H1 (cell line): Measurements from ENCODE around the gene IDUA. TPM values are rescaled to one million over a fixed set of nuclear protein-coding genes. Genes with fewer than 3 reads are reported as not detected.

Source experiments
- CTCF ChIA-PET: fragments of 300-600 bp; sonication (Branson Sonifier 250); formaldehyde crosslinking; loops from one replicate; lab custom pipeline; 2021; ENCODE audit not compliant: partially characterized antibody; lab: Charles Lee
- POLR2A ChIA-PET: fragments of 300-600 bp; sonication (Branson Sonifier 250); formaldehyde crosslinking; loops from one replicate; lab custom pipeline; 2021; ENCODE audit warnings: inconsistent platforms; ENCODE audit not compliant: partially characterized antibody; lab: Charles Lee
- DNase-seq, 2 experiments: peaks; one replicate each; pipeline versions ENCODE4 v3.0.0 to v3.0.0-alpha.2; 2010 to 2022; ENCODE audit warnings: low spot score in 2 of 2, low read depth in 1 of 2, mixed read lengths in 1 of 2
- FAIRE-seq: peaks from 2 replicates; lab custom pipeline; 2011; peaks lifted over from hg19 to GRCh38; lab: Jason Lieb, UNC
- H2AFZ ChIP-seq: 2 replicates; pipeline ENCODE4 v1.8.1; 2012; ENCODE audit warnings: low read length, inconsistent platforms
- H2AK5ac ChIP-seq: 2 replicates; pipeline ENCODE4 v1.6.1; 2013; ENCODE audit warnings: low read depth, low read length
- H2BK120ac ChIP-seq: replicated peaks from 2 replicates; pipeline ENCODE3; 2013; ENCODE audit warnings: low read depth, low read length, inconsistent platforms
- H2BK12ac ChIP-seq: 2 replicates; pipeline ENCODE4 v1.6.1; 2013; ENCODE audit warnings: low read depth, low read length
- H2BK15ac ChIP-seq: 2 replicates; pipeline ENCODE4 v1.6.1; 2013; ENCODE audit warnings: low read length
- H2BK20ac ChIP-seq: 2 replicates; pipeline ENCODE4 v1.6.1; 2013; ENCODE audit warnings: low read length
- H2BK5ac ChIP-seq: 2 replicates; pipeline ENCODE4 v1.6.1; 2013; ENCODE audit warnings: low read depth, low read length
- H3K14ac ChIP-seq: 2 replicates; pipeline ENCODE4 v1.6.1; 2013; ENCODE audit warnings: inconsistent platforms; ENCODE audit not compliant: insufficient read length
- H3K18ac ChIP-seq: 2 replicates; pipeline ENCODE4 v1.6.1; 2013; ENCODE audit warnings: low read length; ENCODE audit errors: extremely low read depth
- H3K23ac ChIP-seq: 2 replicates; pipeline ENCODE4 v1.6.1; 2013; ENCODE audit warnings: inconsistent platforms; ENCODE audit not compliant: insufficient read length
- H3K23me2 ChIP-seq: 2 replicates; pipeline ENCODE4 v1.6.1; 2013; ENCODE audit warnings: low read depth, low read length
- H3K27ac ChIP-seq: 2 replicates; pipeline ENCODE4 v1.6.1; 2011; ENCODE audit warnings: low read depth, low read length, inconsistent platforms
- H3K27me3 ChIP-seq, 4 experiments: replicated peaks in 1 of 4; 1 replicate in 1 of 4; 2 replicates in 3 of 4; pipeline versions ENCODE4 v1.6.1 to v1.8.1; 2011 to 2013; ENCODE audit warnings: low read length in 3 of 4, mild to moderate bottlenecking in 3 of 4, inconsistent platforms in 2 of 4, mixed read lengths in 2 of 4, moderate library complexity in 1 of 4; ENCODE audit not compliant: control insufficient read depth in 3 of 4, insufficient read depth in 3 of 4; ENCODE audit errors: extremely low read depth in 1 of 4
- H3K36me3 ChIP-seq, 4 experiments: 2 replicates each; pipeline versions ENCODE4 v1.6.1 to v1.8.1; 2011 to 2013; ENCODE audit warnings: mild to moderate bottlenecking in 4 of 4, low read length in 3 of 4, moderate library complexity in 2 of 4, control low read depth in 1 of 4, inconsistent platforms in 1 of 4; ENCODE audit not compliant: insufficient read depth in 4 of 4, control insufficient read depth in 2 of 4
- H3K4ac ChIP-seq: replicated peaks from 2 replicates; pipeline ENCODE3; 2013; ENCODE audit warnings: low read length, low read depth, mixed read lengths, inconsistent platforms; ENCODE audit not compliant: insufficient read length
- H3K4me1 ChIP-seq, 4 experiments: replicated peaks in 1 of 4; 1 replicate in 1 of 4; 2 replicates in 3 of 4; pipeline versions ENCODE4 v1.6.1 to v1.8.1; 2011 to 2013; ENCODE audit warnings: low read length in 3 of 4, inconsistent platforms in 2 of 4, mixed read lengths in 1 of 4; ENCODE audit not compliant: insufficient read depth in 4 of 4, control insufficient read depth in 3 of 4
- H3K4me2 ChIP-seq, 2 experiments: 2 replicates each; pipeline versions ENCODE4 v1.6.1 to v1.8.1; 2011 to 2013; ENCODE audit warnings: low read depth in 2 of 2, low read length in 2 of 2, control low read depth in 1 of 2, inconsistent platforms in 1 of 2, mild to moderate bottlenecking in 1 of 2; ENCODE audit not compliant: insufficient read depth in 1 of 2
- H3K4me3 ChIP-seq, 4 experiments: fragments of 200-600, 300-600 bp in 1 of 4; sonication (generic), shearing (Covaris generic), sonication (Bioruptor Twin) in 1 of 4; 2 replicates each; pipeline versions ENCODE4 v1.5.1 to v1.8.1; 2011 to 2016; ENCODE audit warnings: low read length in 4 of 4, low read depth in 3 of 4, control low read depth in 2 of 4, inconsistent platforms in 2 of 4, mild to moderate bottlenecking in 2 of 4, mixed read lengths in 1 of 4, moderate library complexity in 1 of 4; ENCODE audit not compliant: insufficient read depth in 2 of 4; ENCODE audit errors: extremely low read depth in 1 of 4
- H3K56ac ChIP-seq: replicated peaks from 2 replicates; pipeline ENCODE3; 2013; ENCODE audit warnings: low read depth, mild to moderate bottlenecking, mixed read lengths, low read length, inconsistent platforms; ENCODE audit not compliant: insufficient read length
- H3K79me1 ChIP-seq: 2 replicates; pipeline ENCODE4 v1.6.1; 2013; ENCODE audit warnings: low read depth, low read length, control low read depth
- H3K79me2 ChIP-seq, 2 experiments: 2 replicates each; pipeline versions ENCODE4 v1.6.1 to v1.8.1; 2012 to 2013; ENCODE audit warnings: low read length in 2 of 2, mild to moderate bottlenecking in 2 of 2, inconsistent platforms in 1 of 2; ENCODE audit not compliant: insufficient read depth in 2 of 2, control insufficient read depth in 1 of 2
- H3K9ac ChIP-seq, 4 experiments: replicated peaks in 1 of 4; 1 replicate in 1 of 4; 2 replicates in 3 of 4; pipeline versions ENCODE4 v1.6.1 to v1.8.1; 2011 to 2013; ENCODE audit warnings: low read depth in 3 of 4, low read length in 3 of 4, control low read depth in 2 of 4, mild to moderate bottlenecking in 2 of 4, moderate library complexity in 2 of 4, inconsistent platforms in 1 of 4; ENCODE audit errors: extremely low read depth in 1 of 4
- H3K9me3 ChIP-seq, 2 experiments: 2 replicates each; pipeline versions ENCODE4 v1.6.1 to v1.8.1; 2012 to 2013; ENCODE audit warnings: mild to moderate bottlenecking in 2 of 2, moderate library complexity in 2 of 2, control low read depth in 1 of 2, inconsistent platforms in 1 of 2, low read depth in 1 of 2, low read length in 1 of 2, mixed read lengths in 1 of 2; ENCODE audit not compliant: insufficient read depth in 2 of 2
- H4K20me1 ChIP-seq, 2 experiments: replicated peaks in 1 of 2; 2 replicates each; pipeline versions ENCODE3 to v1.8.1; 2011 to 2013; ENCODE audit warnings: inconsistent platforms in 2 of 2, low read length in 2 of 2, mild to moderate bottlenecking in 1 of 2; ENCODE audit not compliant: insufficient read depth in 2 of 2, control insufficient read depth in 1 of 2
- H4K5ac ChIP-seq: 2 replicates; pipeline ENCODE4 v1.6.1; 2013; ENCODE audit warnings: low read length, low read depth, mixed read lengths, inconsistent platforms; ENCODE audit not compliant: insufficient read length
- H4K8ac ChIP-seq: 2 replicates; pipeline ENCODE4 v1.8.0; 2013; ENCODE audit warnings: mild to moderate bottlenecking, moderate library complexity, low read length, inconsistent platforms; ENCODE audit not compliant: insufficient read depth; ENCODE audit errors: extremely low read depth
- H4K91ac ChIP-seq: replicated peaks from 2 replicates; pipeline ENCODE3; 2013; ENCODE audit warnings: low read length, mixed read lengths, inconsistent platforms; ENCODE audit not compliant: insufficient read length
- ASH2L ChIP-seq: fragments of 200-600, 300-600 bp; sonication (generic); IDR thresholded peaks from one replicate; pipeline ENCODE4 v1.7.1; 2017; ENCODE audit warnings: low read length
- CHD2 ChIP-seq: IDR thresholded peaks from 2 replicates; pipeline ENCODE4 v1.6.1; 2012; ENCODE audit warnings: low read length, improper control_type of control experiment
- EGR1 ChIP-seq: IDR thresholded peaks from 2 replicates; pipeline ENCODE4 v1.6.1; 2011; ENCODE audit warnings: low read depth, low read length, borderline replicate concordance
- EP300 ChIP-seq, 2 experiments: IDR thresholded peaks; 1 replicate in 1 of 2; 2 replicates in 1 of 2; pipeline ENCODE4 v1.6.1; 2011 to 2012; ENCODE audit warnings: low read depth in 2 of 2, low read length in 2 of 2, mild to moderate bottlenecking in 2 of 2, borderline replicate concordance in 1 of 2, inconsistent platforms in 1 of 2, moderate library complexity in 1 of 2
- HDAC2 ChIP-seq, 2 experiments: fragments of 300-600 bp in 1 of 2; sonication (generic) in 1 of 2; IDR thresholded peaks; 2 replicates each; pipeline ENCODE4 v1.6.1; 2011 to 2012; ENCODE audit warnings: low read depth in 2 of 2, low read length in 2 of 2, mild to moderate bottlenecking in 2 of 2, moderate library complexity in 2 of 2, borderline replicate concordance in 1 of 2, inconsistent platforms in 1 of 2
- JUND ChIP-seq: IDR thresholded peaks from 2 replicates; pipeline ENCODE4 v1.6.1; 2011; ENCODE audit warnings: mild to moderate bottlenecking, improper control_type of control experiment, low read length
- KDM1A ChIP-seq: fragments of 200-600, 300-600 bp; sonication (generic); IDR thresholded peaks from 2 replicates; pipeline ENCODE4 v1.7.1; 2016; ENCODE audit warnings: mild to moderate bottlenecking, low read length, borderline replicate concordance
- KDM5A ChIP-seq: fragments of 200-600 bp; IDR thresholded peaks from 2 replicates; pipeline ENCODE4 v1.7.1; 2012; ENCODE audit warnings: mild to moderate bottlenecking, low read length, inconsistent platforms, mixed read lengths
- MAX ChIP-seq: IDR thresholded peaks from 2 replicates; pipeline ENCODE4 v1.6.1; 2012; ENCODE audit warnings: inconsistent platforms
- POLR2A ChIP-seq, 2 experiments: IDR thresholded peaks; 1 replicate in 1 of 2; 2 replicates in 1 of 2; pipeline ENCODE4 v1.6.1; 2011; ENCODE audit warnings: low read depth in 2 of 2, low read length in 2 of 2, mild to moderate bottlenecking in 2 of 2; ENCODE audit errors: control extremely low read depth in 1 of 2
- RNF2 ChIP-seq: fragments of 200-900, 300-1000 bp; sonication (generic); IDR thresholded peaks from 2 replicates; pipeline ENCODE4 v1.7.1; 2016; ENCODE audit warnings: borderline replicate concordance, low read depth, mild to moderate bottlenecking, antibody characterized with exemption, low read length; ENCODE audit not compliant: poor library complexity, severe bottlenecking; ENCODE audit errors: missing control alignments
- SIX5 ChIP-seq: IDR thresholded peaks from 2 replicates; pipeline ENCODE4 v1.6.1; 2011; ENCODE audit warnings: mild to moderate bottlenecking, low read depth, low read length
- WGBS, 2 experiments: shearing (Covaris generic) in 1 of 2; methylation state at CpG; one replicate each; pipeline versions ENCODE4 v1.1.6 to v1.1.7; 2013 to 2015; ENCODE audit warnings: low lambda C conversion rate in 2 of 2, mixed read lengths in 2 of 2, inconsistent platforms in 1 of 2, low coverage in 1 of 2, missing lambda C conversion rate in 1 of 2; ENCODE audit not compliant: insufficient replicate concordance in 2 of 2, insufficient coverage in 1 of 2, insufficient read length in 1 of 2; ENCODE audit errors: extremely low coverage in 1 of 2, missing lambda C conversion rate in 1 of 2; 5-methylcytosine and 5-hydroxymethylcytosine counted together
- polyA plus RNA-seq, 7 experiments: library from polyadenylated mRNA; depleted of rRNA in 3 of 7; stranded (reverse) in 5 of 7; unstranded in 2 of 7; fragments of >200 nt in 5 of 7; fragments of 200-250 nt in 2 of 7; gene quantifications; 1 replicate in 5 of 7; 2 replicates in 1 of 7; 4 replicates in 1 of 7; pipeline versions ENCODE4 v1.2.1 to v1.2.3, GENCODE V29; 2011 to 2013; ENCODE audit warnings: missing spikeins in 2 of 7, mixed read lengths in 2 of 7
- total RNA-seq: library from RNA; stranded (reverse); fragmentation: NEBNext Ultra II Directional; extraction: Animal tissue kit (Norgen Biotek cat#: 25700); gene quantifications from 2 replicates; pipeline ENCODE4 v1.2.1, GENCODE V29; 2021

The IDUA gene
- total and polyA plus RNA-seq, 2 of the 8 experiments (the other 6 are each of a cell fraction or from before 2014, with no cell fraction given): 2.8 to 4.8 TPM

- Histone ChIP-seq H3K79me2 (no peaks in the 10 kb centered on the region), H4K20me1 (peaks cover 6 to 21% of the 10 kb centered on the region in 2 experiments), H3K56ac (no peak overlapping the region), H3K27ac (no peak overlapping the region), H2BK20ac (no peak overlapping the region), H2BK120ac (no peak overlapping the region), H3K4me2 (no peak overlapping the region), H3K36me3 (no peaks in the 10 kb centered on the region), H2BK5ac (no peak overlapping the region), H3K23ac (no peak overlapping the region), H3K4ac (no peak overlapping the region), H2BK12ac (no peak overlapping the region), H3K23me2 (peaks cover 12% of the 10 kb centered on the region; the same call in 1 of the 2 replicates), H3K4me1 (peaks cover 0 to 9% (median 4%) of the 10 kb centered on the region in 4 experiments; a peak in 3 of 7 replicates), H3K9me3 (peaks cover 5 to 8% of the 10 kb centered on the region in 2 experiments; a peak in 1 of 4 replicates), H3K79me1 (no peaks in the 10 kb centered on the region), H3K27me3 (peaks cover 9 to 45% (median 35%) of the 10 kb centered on the region in 4 experiments; a peak in 6 of 7 replicates), H3K18ac (no peak overlapping the region), H4K5ac (no peak overlapping the region), H4K91ac (no peak overlapping the region), H3K4me3 (no peak overlapping the region), H3K9ac (no peak overlapping the region), H3K14ac (no peak overlapping the region), H2AFZ (no peak overlapping the region), H4K8ac (no peak overlapping the region), H2BK15ac (no peak overlapping the region), H2AK5ac (no peak overlapping the region)
- POLR2A ChIA-PET: no interaction called here
- DNase-seq: no peak
- WGBS, 2 experiments: 92% methylated on average over 23 of the region's 25 CpGs; no CpG with 5 or more reads in 1 of the 2 experiments
- CTCF ChIA-PET: interaction anchor here (0.9 to 1.1 kb wide), 2 partner anchors 17 to 44 kb away, joined by 3 to 4 read pairs; partner anchors contain the start of gene IDUA
- no peak for FAIRE-seq
- no peak for TF ChIP-seq HDAC2 (IDR thresholded peaks at IDR 0.05; ENCODE audit: borderline replicate concordance in 1 of 2, low read depth in 2 of 2, low read length in 2 of 2)
- TF ChIP-seq KDM5A: no peak
- TF ChIP-seq EGR1: no peak
- no peak for TF ChIP-seq POLR2A (IDR thresholded peaks at IDR 0.05; ENCODE audit: control extremely low read depth in 1 of 2, low read depth in 2 of 2, low read length in 2 of 2)
- no peak for TF ChIP-seq ASH2L
- no peak for TF ChIP-seq RNF2
- TF ChIP-seq EP300 (IDR thresholded peaks at IDR 0.05; ENCODE audit: borderline replicate concordance in 1 of 2, low read depth in 2 of 2, low read length in 2 of 2): no peak
- TF ChIP-seq CHD2: no peak
- no peak for TF ChIP-seq JUND
- TF ChIP-seq KDM1A: no peak
- TF ChIP-seq SIX5: no peak
- no peak for TF ChIP-seq MAX
Measured at GRCh38 chr4:970046-970745, 16.6 kb upstream of the IDUA start.
